Suprapubic skin (tissue), 4 donors: ENCODE results near the gene DUS1L.

Experiments
- CTCF ChIP-seq, 2 donors: fragments of 200-600 bp in 1 of 2; fragments of 450-650 bp in 1 of 2; sonication (generic) in 1 of 2; IDR thresholded peaks; one replicate each; pipeline ENCODE4 v1.5.1; 2016 to 2019; ENCODE audit warnings: antibody characterized with exemption in 2 of 2, mild to moderate bottlenecking in 1 of 2, moderate library complexity in 1 of 2
- EP300 ChIP-seq: sonication (generic); formaldehyde crosslinking; IDR thresholded peaks from one replicate; pipeline ENCODE4 v1.6.1; 2017; ENCODE audit warnings: antibody characterized with exemption
- POLR2A ChIP-seq, 2 donors: fragments of 450-650 bp; IDR thresholded peaks; one replicate each; pipeline ENCODE4 v1.6.1; 2017; ENCODE audit warnings: antibody characterized with exemption in 2 of 2, mild to moderate bottlenecking in 2 of 2, moderate library complexity in 2 of 2
- POLR2AphosphoS5 ChIP-seq, 3 donors: sonication (generic); formaldehyde crosslinking; IDR thresholded peaks; one replicate each; pipeline ENCODE4 v1.6.1; 2017; ENCODE audit warnings: antibody characterized with exemption in 3 of 3

GRCh38 chr17:82081546-82081945 is 15.9 kb upstream of the DUS1L start:
- no peak for TF ChIP-seq CTCF (IDR thresholded peaks at IDR 0.05)
- TF ChIP-seq POLR2A (IDR thresholded peaks at IDR 0.05): no peak
- TF ChIP-seq POLR2AphosphoS5 (IDR thresholded peaks at IDR 0.05): no peak
- no peak for TF ChIP-seq EP300
